ENCODE measurements around the gene MMP20.

MMP20 gene

DNA sequence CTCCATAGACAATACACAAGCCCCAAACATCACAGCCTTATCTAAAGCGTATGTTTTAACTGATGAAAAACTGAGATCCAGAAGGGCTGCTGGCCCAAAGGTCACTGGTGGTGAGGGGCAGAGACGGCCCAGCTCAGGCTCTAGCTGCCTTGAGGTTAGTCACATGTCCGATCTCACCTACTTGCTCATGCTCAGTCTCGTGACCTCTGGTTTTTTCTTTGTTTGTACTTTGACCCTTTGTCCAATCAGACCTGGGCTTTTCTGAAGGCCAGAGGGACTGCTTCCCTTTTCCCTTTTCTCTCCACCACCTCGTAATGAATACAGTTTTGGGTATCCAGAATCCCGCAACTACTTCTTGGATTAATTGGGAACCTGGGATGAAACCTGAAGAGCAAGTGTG is 28.6 kb downstream of the MMP20 start:
- H3K4me3 ChIP-seq (ENCODE audit: low read depth, low read length): no peak overlapping the region
- H3K36me3 ChIP-seq (ENCODE audit: control insufficient read depth in 2 of 2, insufficient read depth in 1 of 2, low read length in 2 of 2): no peaks in the 10 kb centered on the region
- no peaks in the 10 kb centered on the region for H3K4me1 ChIP-seq (ENCODE audit: control insufficient read depth, insufficient read depth, low read length)
- H3K27ac ChIP-seq (ENCODE audit: extremely low read depth, low read depth, low read length): no peak overlapping the region
- ChIA-PET POLR2A (no interaction called here), CTCF (interaction anchor here (0.5 to 1.3 kb wide), 4 partner anchors 9 to 70 kb away, joined by 3 to 5 read pairs (median 4); no protein-coding TSS in a partner anchor)
- no peaks in the 10 kb centered on the region for H3K9me3 ChIP-seq (ENCODE audit: control insufficient read depth, insufficient read depth, low read depth, low read length)
- no peak for TF ChIP-seq ZNF843 (tag by site-specific recombination; IDR thresholded peaks at IDR 0.05)
- TF ChIP-seq ZNF530 (tag by site-specific recombination; IDR thresholded peaks at IDR 0.05; ENCODE audit: low read depth): no peak
- TF ChIP-seq, protein P1, sequence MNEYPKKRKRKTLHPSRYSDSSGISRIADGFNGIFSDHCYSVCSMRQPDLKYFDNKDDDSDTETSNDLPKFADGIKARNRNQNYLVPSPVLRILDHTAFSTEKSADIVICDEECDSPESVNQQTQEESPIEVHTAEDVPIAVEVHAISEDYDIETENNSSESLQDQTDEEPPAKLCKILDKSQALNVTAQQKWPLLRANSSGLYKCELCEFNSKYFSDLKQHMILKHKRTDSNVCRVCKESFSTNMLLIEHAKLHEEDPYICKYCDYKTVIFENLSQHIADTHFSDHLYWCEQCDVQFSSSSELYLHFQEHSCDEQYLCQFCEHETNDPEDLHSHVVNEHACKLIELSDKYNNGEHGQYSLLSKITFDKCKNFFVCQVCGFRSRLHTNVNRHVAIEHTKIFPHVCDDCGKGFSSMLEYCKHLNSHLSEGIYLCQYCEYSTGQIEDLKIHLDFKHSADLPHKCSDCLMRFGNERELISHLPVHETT (tag by site-specific recombination; IDR thresholded peaks at IDR 0.05): no peak
- TF ChIP-seq ZNF324 (tag by site-specific recombination; IDR thresholded peaks at IDR 0.05): no peak
- TF ChIP-seq, protein P2, sequence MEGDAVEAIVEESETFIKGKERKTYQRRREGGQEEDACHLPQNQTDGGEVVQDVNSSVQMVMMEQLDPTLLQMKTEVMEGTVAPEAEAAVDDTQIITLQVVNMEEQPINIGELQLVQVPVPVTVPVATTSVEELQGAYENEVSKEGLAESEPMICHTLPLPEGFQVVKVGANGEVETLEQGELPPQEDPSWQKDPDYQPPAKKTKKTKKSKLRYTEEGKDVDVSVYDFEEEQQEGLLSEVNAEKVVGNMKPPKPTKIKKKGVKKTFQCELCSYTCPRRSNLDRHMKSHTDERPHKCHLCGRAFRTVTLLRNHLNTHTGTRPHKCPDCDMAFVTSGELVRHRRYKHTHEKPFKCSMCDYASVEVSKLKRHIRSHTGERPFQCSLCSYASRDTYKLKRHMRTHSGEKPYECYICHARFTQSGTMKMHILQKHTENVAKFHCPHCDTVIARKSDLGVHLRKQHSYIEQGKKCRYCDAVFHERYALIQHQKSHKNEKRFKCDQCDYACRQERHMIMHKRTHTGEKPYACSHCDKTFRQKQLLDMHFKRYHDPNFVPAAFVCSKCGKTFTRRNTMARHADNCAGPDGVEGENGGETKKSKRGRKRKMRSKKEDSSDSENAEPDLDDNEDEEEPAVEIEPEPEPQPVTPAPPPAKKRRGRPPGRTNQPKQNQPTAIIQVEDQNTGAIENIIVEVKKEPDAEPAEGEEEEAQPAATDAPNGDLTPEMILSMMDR (tag by site-specific recombination; IDR thresholded peaks at IDR 0.05): no peak
- no peak for TF ChIP-seq ZNF560 (tag by site-specific recombination; IDR thresholded peaks at IDR 0.05; ENCODE audit: borderline replicate concordance)
- no peak for TF ChIP-seq ZNF311 (tag by site-specific recombination; IDR thresholded peaks at IDR 0.05; ENCODE audit: borderline replicate concordance)
- TF ChIP-seq, protein P3, sequence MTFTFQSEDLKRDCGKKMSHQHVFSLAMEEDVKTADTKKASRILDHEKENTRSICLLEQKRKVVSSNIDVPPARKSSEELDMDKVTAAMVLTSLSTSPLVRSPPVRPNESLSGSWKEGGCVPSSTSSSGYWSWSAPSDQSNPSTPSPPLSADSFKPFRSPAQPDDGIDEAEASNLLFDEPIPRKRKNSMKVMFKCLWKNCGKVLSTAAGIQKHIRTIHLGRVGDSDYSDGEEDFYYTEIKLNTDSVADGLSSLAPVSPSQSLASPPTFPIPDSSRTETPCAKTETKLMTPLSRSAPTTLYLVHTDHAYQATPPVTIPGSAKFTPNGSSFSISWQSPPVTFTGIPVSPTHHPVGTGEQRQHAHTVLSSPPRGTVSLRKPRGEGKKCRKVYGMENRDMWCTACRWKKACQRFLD (tag by site-specific recombination; IDR thresholded peaks at IDR 0.05): no peak
- no peak for TF ChIP-seq ZNF221 (tag by site-specific recombination; IDR thresholded peaks at IDR 0.05; ENCODE audit: borderline replicate concordance)
- TF ChIP-seq OSR2 (tag by site-specific recombination; IDR thresholded peaks at IDR 0.05): no peak
- TF ChIP-seq, protein P4, sequence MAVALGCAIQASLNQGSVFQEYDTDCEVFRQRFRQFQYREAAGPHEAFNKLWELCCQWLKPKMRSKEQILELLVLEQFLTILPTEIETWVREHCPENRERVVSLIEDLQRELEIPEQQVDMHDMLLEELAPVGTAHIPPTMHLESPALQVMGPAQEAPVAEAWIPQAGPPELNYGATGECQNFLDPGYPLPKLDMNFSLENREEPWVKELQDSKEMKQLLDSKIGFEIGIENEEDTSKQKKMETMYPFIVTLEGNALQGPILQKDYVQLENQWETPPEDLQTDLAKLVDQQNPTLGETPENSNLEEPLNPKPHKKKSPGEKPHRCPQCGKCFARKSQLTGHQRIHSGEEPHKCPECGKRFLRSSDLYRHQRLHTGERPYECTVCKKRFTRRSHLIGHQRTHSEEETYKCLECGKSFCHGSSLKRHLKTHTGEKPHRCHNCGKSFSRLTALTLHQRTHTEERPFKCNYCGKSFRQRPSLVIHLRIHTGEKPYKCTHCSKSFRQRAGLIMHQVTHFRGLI (tag by site-specific recombination; IDR thresholded peaks at IDR 0.05): no peak
- no peak for TF ChIP-seq ZNF184 (tag by site-specific recombination; IDR thresholded peaks at IDR 0.05)
- no peak for TF ChIP-seq ZNF544 (tag by site-specific recombination; IDR thresholded peaks at IDR 0.05)
- no peak for TF ChIP-seq ZBTB7A (tag by site-specific recombination; IDR thresholded peaks at IDR 0.05; ENCODE audit: low read depth)
- no peak for TF ChIP-seq ZNF169 (tag by site-specific recombination; IDR thresholded peaks at IDR 0.05)
- no peak for TF ChIP-seq ZNF2 (tag by site-specific recombination; IDR thresholded peaks at IDR 0.05)
- TF ChIP-seq, protein P5, sequence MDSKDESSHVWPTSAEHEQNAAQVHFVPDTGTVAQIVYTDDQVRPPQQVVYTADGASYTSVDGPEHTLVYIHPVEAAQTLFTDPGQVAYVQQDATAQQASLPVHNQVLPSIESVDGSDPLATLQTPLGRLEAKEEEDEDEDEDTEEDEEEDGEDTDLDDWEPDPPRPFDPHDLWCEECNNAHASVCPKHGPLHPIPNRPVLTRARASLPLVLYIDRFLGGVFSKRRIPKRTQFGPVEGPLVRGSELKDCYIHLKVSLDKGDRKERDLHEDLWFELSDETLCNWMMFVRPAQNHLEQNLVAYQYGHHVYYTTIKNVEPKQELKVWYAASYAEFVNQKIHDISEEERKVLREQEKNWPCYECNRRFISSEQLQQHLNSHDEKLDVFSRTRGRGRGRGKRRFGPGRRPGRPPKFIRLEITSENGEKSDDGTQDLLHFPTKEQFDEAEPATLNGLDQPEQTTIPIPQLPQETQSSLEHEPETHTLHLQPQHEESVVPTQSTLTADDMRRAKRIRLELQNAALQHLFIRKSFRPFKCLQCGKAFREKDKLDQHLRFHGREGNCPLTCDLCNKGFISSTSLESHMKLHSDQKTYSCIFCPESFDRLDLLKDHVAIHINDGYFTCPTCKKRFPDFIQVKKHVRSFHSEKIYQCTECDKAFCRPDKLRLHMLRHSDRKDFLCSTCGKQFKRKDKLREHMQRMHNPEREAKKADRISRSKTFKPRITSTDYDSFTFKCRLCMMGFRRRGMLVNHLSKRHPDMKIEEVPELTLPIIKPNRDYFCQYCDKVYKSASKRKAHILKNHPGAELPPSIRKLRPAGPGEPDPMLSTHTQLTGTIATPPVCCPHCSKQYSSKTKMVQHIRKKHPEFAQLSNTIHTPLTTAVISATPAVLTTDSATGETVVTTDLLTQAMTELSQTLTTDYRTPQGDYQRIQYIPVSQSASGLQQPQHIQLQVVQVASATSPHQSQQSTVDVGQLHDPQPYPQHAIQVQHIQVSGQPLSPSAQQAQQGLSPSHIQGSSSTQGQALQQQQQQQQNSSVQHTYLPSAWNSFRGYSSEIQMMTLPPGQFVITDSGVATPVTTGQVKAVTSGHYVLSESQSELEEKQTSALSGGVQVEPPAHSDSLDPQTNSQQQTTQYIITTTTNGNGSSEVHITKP (tag by site-specific recombination; IDR thresholded peaks at IDR 0.05): no peak
- TF ChIP-seq ZNF426 (tag by site-specific recombination; IDR thresholded peaks at IDR 0.05): no peak
- no peak for TF ChIP-seq ZNF335 (tag by site-specific recombination; conservative IDR thresholded peaks at IDR 0.05)
- no peak for TF ChIP-seq ZNF548 (tag by site-specific recombination; IDR thresholded peaks at IDR 0.05)

All from HEK293 (cell line).